Measurements from ENCODE around the gene GPC3.
"Not testable (repeated sequence)": the region's sequence is repeated elsewhere in the genome, so short reads cannot be mapped to it uniquely, and the experiment has no call there.

GPC3 gene

GRCh38 chrX:133923548-133923947 lies 61.8 kb downstream of the GPC3 start:
- DNase-seq: no peak

DNA sequence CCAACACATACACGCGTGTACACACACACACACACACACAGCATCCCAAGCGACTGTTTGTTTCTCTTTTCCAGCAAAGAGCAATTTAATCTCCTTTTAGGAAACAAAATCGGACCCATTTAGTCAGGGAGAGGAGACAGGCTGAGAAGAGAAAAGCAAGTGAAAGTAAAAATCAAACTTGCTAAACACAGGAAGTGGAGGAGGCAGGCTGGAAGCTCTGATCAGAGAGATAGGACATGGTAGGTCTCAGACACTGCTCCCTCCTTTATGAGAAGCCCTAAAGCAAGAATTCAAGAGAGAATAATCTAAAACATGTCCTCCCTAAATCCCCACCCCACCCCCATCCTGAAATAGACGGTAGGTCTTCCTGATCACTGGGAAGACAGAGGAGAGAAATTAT lies 62.3 kb downstream of the GPC3 start:
- DNase-seq: peak in 1 of 2 experiments; percentile 0

- no peak for DNase-seq
Measured at GRCh38 chrX:133922390-133922771, 63.0 kb downstream of the GPC3 start.

GRCh38 chrX:133921764-133922389 lies 63.5 kb downstream of the GPC3 start:
- peak; percentile 9 to 36 for DNase-seq

DNA sequence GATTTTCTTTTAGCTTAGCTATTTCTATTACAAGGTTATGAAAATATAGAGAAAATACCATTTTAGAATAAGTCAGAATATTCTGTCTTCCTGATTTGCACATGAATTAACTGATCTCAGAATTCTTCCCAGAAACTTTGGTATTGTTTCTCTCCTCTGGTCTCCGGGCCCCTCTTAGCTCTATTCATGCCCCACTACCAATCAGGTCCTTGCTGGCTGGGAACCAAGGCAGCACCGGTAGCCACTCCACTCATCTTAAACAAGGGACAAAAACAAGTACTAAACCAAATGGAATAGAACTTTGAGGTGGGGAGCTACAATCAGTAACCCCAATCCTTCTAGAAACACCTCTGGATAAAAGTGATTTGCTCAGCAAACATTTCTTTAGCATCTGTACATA lies 64.3 kb downstream of the GPC3 start:
- no peak for DNase-seq

DNA sequence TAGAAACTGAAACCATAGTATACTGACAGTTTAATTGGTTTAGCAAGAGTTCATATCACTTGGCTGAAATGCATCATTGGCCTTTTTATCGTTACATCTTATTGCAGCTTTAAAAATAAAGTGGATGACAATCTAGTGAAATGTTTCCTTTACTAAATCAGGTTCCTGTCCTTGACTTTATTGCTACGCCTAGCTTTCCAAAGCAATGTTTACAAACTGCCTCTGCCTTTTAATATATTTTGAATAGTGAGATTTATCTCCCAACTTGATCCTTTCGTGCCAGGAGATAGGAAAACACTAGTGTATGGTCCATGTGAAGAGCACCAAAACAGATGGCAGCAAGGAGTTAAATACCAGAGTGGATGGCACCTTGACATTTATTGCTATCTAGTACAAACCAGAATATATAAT lies 67.0 kb downstream of the GPC3 start:
- DNase-seq: no peak

DNA sequence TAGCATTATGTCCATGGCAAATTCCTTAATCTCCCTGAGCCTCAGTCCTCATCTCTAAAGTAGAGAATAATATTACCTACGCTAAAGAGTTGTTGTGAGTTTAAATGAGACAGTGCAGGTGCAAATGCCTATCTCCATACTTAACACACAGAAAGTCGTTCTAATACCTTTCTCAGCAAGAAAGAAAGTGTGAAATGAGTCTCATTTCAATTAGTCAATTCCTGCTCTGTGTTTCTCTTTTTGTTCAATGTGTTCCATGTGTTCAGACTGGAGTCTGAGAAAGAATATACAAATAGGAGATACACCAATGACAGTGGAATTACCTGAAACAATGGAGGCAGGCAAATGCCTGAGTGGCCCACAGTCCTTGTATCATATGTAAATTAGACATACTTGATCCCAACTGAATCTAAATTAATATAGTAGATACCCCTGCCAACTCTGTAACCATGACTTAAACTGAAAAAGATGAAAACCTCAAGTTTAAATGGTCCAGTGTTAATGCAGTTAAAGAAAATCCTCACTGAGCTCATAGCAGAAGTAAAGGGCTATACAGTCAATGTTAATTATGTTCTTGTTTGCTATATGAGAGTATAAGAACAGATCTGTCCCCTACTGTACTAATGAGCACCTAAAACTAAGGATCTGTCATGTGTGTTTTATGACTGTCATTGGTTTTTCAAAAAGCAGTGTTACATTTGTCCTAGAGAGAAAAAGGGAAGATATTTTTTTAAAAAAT lies 68.2 kb downstream of the GPC3 start:
- no peak for DNase-seq

GRCh38 chrX:133913658-133914388 lies 71.6 kb downstream of the GPC3 start:
- DNase-seq: no peak

DNA sequence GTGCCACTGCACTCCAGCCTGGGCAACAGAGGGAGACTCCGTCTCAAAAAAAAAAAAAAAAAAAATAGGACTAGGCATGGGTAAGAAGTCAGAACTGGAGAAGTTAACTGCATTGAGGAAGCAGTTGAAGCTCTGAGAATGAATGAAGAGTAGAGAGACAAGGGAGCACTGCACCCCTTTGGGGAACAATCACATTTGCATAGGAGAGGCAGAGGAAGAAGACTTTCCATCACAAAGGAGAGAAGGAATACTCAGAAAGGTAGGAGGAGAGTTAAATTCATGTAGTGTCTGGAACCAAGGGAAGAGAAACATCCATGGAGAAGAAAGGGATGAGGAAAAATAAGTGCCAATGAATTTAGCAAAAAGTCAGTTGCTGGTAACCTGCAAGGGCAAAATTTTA lies 72.4 kb downstream of the GPC3 start:
- no peak for DNase-seq

DNA sequence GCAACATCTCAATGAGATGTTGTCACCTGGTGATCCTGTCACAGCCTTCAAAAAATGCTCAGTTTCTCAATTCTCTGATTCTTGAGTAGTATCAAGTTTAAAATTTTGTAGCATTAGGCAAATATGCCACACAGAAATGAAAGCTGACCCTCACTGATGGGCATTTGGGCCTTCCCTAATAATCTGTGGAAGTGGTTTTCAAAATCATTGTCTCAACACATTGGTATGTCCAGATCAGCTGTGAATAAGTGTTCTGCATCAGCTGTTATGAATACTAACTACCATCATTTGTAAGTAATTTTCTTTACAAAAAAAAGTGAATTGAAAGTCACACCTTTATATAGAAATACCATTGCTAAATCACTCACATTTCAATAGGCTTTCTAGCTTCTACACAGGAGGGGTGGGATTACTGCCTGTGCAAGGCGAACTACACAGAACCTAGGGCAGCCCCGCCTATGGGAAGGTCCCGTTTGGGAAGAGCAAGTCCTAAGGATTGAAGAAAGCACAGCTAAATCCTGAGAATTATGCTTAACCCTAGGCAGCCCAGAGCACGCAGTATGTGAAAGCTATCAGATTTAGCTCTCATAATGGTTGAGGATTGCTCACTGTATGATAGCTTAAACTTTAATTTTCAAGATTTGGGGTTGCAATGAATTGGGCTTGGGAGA lies 73.4 kb downstream of the GPC3 start:
- no peak for DNase-seq

DNA sequence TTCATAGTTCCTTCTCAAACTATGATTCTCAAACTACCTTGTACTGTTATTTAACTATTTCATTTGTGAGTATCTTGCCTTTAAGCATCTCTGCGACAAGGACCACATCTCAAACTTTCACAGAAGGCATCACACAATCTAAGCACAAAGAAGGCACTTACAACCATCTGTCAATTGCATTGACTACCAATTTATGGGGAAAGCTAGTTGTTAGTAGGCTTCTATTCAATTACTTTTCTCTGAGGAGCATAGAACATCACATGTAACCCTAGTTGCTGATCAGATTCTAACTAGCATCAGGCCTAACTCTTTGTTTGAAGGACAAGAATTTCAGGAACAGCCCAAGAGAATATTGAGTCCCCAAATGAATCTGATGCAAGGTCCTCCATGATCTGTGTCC lies 74.9 kb downstream of the GPC3 start:
- no peak for DNase-seq

- DNase-seq: no peak
Measured at GRCh38 chrX:133909888-133910287, 75.5 kb downstream of the GPC3 start.

DNA sequence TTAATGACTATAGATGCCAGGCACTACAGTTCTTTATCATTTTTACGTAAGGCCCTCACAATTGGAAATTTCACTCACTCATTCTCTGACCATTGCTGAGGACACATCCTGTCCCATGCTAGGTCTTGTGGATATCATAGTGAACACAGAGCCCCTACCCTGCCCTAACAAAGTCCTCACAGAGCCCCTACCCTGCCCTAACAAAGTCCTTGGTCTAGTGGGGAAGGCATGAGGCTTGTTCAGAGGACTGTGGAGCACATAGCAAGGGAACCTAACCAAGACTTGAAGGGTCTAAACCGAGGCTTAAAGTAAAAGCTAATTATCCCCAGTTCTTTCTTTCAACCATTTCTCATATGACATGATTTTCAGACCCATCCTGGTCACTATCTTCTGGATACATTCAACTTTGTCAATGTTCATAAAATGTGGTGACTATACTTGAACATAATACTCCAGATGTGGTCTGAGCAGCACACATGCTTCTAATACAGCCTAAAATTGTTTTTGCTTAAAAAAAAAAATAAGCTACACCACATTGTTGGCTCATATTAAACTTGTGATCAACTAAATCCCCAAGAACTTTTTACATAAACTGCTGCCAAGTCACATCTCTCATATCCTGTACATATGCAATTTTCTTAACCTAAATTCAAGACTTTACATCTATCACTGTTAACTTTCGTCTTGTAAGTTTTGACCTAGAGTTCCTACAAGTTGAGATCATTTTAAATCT lies 77.0 kb downstream of the GPC3 start:
- DNase-seq: no peak

- DNase-seq: no peak
Measured at GRCh38 chrX:133907606-133908005, 77.8 kb downstream of the GPC3 start.

DNA sequence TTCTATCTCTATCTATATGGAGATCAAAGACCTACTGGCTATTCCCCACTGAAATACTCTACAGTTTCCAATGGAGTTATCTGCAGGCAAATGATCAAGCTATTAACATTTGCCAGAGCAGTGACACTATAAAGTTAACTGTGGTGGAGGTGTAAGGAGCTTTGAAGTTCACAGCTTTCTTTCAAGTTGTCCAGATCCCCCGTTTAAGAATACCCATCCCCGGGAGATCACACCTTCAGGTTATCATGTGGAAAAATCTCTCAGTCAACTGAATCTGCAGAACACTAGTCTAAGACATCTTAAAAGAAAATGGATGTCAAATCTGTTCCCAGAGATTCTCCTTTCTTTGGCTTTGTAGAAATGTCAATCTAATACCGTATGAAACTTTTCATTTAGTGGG lies 80.1 kb downstream of the GPC3 start:
- no peak for DNase-seq

DNA sequence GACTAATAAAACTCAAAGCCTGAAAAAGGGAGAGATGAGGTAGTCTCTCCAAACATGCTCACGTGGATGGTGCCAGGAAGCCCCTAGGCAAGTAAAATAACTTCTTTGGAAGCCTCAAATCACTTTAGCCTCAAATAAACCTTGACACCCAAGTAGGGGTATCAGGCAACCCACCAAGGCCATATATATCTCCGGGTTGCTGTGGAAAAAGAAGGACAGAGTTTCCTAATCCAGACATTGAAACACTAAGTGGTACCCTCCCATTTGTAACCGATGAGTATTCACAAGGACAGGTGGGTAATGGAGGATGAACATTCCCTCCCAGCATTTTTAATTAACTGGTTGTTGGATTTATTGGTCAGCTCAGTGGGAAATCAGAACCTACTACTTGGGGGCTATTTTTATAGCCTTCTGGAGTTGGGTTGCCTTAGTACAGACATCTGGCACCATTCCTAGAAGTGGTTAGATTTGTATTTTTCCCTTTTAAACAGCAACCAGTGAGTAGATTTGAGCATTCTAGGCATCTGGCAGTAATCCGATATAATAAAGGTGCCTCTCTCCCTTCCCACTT lies 87.7 kb downstream of the GPC3 start:
- DNase-seq: no peak

DNA sequence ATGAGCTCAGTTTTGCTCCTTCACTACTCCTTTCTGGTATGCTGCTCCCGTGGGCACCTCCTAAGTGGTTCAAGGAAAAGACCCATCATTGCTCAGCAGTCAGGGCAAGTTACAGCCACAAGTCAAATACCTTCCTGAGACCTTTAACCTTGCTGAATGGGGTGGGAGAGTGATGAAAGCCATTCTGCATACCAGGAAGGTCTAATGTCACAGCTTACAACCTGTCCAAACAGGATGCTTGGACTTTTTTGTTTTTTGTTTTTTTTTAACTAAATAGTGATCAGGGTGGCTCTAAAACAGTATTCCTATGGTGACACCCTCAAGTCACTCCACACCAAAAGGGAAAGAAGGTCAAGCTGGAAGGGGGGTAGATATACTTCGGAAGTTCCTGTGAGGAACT lies 93.1 kb downstream of the GPC3 start:
- no peak for DNase-seq

DNA sequence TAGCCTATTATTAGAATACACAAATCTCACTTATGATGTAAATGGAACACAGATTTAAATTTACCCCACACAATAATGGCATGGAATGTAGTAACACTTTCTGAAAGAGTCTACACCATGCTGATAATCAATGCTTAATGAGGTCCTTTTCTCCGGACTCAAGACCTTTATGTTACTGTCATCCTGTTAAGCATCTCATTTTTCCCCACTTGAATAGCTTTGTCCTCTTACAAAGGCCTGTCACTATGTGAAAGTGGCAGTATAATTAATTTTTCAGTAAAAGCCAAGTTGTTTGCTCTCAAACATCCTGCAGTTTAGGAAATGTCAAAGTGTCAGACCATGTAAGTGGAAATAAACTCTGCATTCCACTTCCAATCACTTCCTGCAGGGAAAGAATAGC lies 96.4 kb downstream of the GPC3 start:
- DNase-seq: no peak

DNA sequence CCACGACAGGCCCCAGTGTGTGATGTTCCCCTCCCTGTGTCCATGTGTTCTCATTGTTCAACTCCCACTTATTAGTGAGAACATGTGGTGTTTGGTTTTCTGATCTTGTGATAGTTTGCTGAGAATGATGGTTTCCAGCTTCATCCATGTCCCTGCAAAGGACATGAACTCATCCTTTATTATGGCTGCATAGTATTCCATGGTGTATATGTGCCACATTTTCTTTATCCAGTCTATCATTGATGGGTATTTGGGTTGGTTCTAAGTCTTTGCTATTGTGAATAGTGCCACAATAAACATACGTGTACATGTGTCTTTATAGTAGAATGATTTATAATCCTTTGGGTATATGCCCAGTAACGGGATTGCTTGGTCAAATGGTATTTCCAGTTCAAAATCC lies 97.3 kb downstream of the GPC3 start:
- not testable (repeated sequence) for DNase-seq

- no peak for DNase-seq
Measured at GRCh38 chrX:133884430-133885394, 100.7 kb downstream of the GPC3 start.

DNA sequence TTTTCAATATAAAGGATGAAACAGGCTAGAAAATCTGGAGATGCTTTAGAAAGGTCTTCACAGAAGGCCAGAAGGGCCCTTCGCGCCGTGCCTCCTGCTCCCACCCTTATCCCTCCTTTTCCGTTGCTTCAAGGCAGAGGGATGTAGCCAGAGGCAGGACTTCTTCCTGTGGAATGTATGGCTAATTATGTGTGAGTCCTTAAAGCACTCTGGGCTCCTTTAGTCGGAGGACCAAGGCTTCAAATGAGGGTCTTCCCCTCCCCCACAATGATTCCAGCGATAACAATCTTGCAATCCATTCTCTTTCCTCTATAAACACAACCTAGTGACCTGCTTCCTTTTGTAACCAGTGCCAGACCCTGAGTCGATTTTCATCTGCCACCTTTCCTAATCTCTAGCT lies 103.5 kb downstream of the GPC3 start:
- DNase-seq: no peak
